ENCODE measurements around the gene QPCT.

- TF ChIP-seq CTCF (conservative IDR thresholded peaks at IDR 0.05; ENCODE audit: low read depth, low read length) (no peak), EZH2 (IDR thresholded peaks at IDR 0.05; ENCODE audit: borderline replicate concordance, low read depth, low read length, poor library complexity, severe bottlenecking) (no peak)
Measured at GRCh38 chr2:37316181-37316580, 28.2 kb upstream of the QPCT start.

Data from A673 (cell line).